WTC11 (cell line): ENCODE measurements around the gene DGKH.

Source experiments
- ATF1 ChIP-seq: sonication (generic); formaldehyde crosslinking; IDR thresholded peaks from 2 replicates; pipeline ENCODE4 v1.8.1; 2023; ENCODE audit warnings: mild to moderate bottlenecking, moderate library complexity, missing genetic modification reagents
- CTCF ChIP-seq: fragments of 200-600 bp; IDR thresholded peaks from 2 replicates; pipeline ENCODE4 v1.8.0; 2022; ENCODE audit warnings: antibody characterized with exemption
- MLX ChIP-seq: sonication (generic); formaldehyde crosslinking; IDR thresholded peaks from 2 replicates; pipeline ENCODE4 v1.8.1; 2023; ENCODE audit warnings: mild to moderate bottlenecking, missing genetic modification reagents, moderate library complexity
- TP53 ChIP-seq: sonication (generic); formaldehyde crosslinking; IDR thresholded peaks from 2 replicates; pipeline ENCODE4 v1.8.1; 2023; ENCODE audit warnings: mild to moderate bottlenecking, missing genetic modification reagents
- ZNF121 ChIP-seq: sonication (generic); formaldehyde crosslinking; IDR thresholded peaks from 2 replicates; pipeline ENCODE4 v1.8.0; 2023; ENCODE audit warnings: missing genetic modification reagents

GRCh38 chr13:42094516-42095040 lies 46.1 kb downstream of the DGKH start:
- TF ChIP-seq CTCF, result no peak
- no peak for TF ChIP-seq TP53
- no peak for TF ChIP-seq ZNF121 (CRISPR knock-in tag)
- TF ChIP-seq MLX (CRISPR knock-in tag), result no peak
- no peak for TF ChIP-seq ATF1 (CRISPR knock-in tag)
